Central memory CD8-positive, alpha-beta T cell (primary cell): ENCODE measurements around the gene PCSK2.

Experiments used
- ATAC-seq: fragments of 150-1000 bp; cut with Tn5 transposase; replicated peaks from 2 replicates; pipeline ENCODE4 v1.10.0; 2022; ENCODE audit warnings: mild to moderate bottlenecking, moderate FRiP score, moderate number of reproducible peaks; ENCODE audit not compliant: poor library complexity, severe bottlenecking; ENCODE audit errors: extremely low read depth
- DNase-seq, 2 donors: peaks; one replicate each; pipeline ENCODE4 v3.0.0; 2021; ENCODE audit warnings: low spot score in 2 of 2
- H3K27ac Mint-ChIP-seq: one replicate; pipeline ENCODE4 v1.8.0; 2022; ENCODE audit warnings: low read depth, mild to moderate bottlenecking, moderate library complexity, mixed read lengths
- H3K27me3 Mint-ChIP-seq: one replicate; pipeline ENCODE4 v1.8.0; 2022; ENCODE audit warnings: mixed read lengths
- H3K36me3 Mint-ChIP-seq: one replicate; pipeline ENCODE4 v1.8.0; 2022; ENCODE audit warnings: mild to moderate bottlenecking, moderate library complexity, mixed read lengths; ENCODE audit not compliant: insufficient read depth
- H3K4me1 Mint-ChIP-seq: one replicate; pipeline ENCODE4 v1.8.0; 2022; ENCODE audit warnings: mixed read lengths
- H3K4me3 Mint-ChIP-seq: one replicate; pipeline ENCODE4 v1.8.0; 2022; ENCODE audit warnings: mild to moderate bottlenecking, moderate library complexity, mixed read lengths
- H3K9me3 Mint-ChIP-seq: one replicate; pipeline ENCODE4 v1.8.0; 2022; ENCODE audit warnings: mixed read lengths

PCSK2 gene

GRCh38 chr20:17468073-17468840 is 241.4 kb downstream of the PCSK2 start:
- no peak for ATAC-seq
- Mint-ChIP-seq H3K9me3 (no peaks in the 10 kb centered on the region), H3K36me3 (no peaks in the 10 kb centered on the region), H3K27me3 (peaks cover 10% of the 10 kb centered on the region), H3K27ac (no peak overlapping the region), H3K4me3 (no peak overlapping the region), H3K4me1 (no peaks in the 10 kb centered on the region)
- DNase-seq: no peak

- DNase-seq (no peak), ATAC-seq (no peak)
- Mint-ChIP-seq H3K4me3 (no peak overlapping the region), H3K9me3 (no peaks in the 10 kb centered on the region), H3K4me1 (no peaks in the 10 kb centered on the region), H3K36me3 (no peaks in the 10 kb centered on the region), H3K27ac (no peak overlapping the region), H3K27me3 (peaks cover 10% of the 10 kb centered on the region)
Measured at GRCh38 chr20:17469246-17470030, 242.6 kb downstream of the PCSK2 start.

GRCh38 chr20:17470521-17470920 is 243.7 kb downstream of the PCSK2 start:
- H3K9me3 Mint-ChIP-seq: no peaks in the 10 kb centered on the region
- peaks cover 10% of the 10 kb centered on the region for H3K27me3 Mint-ChIP-seq
- ATAC-seq: no peak
- H3K36me3 Mint-ChIP-seq: no peaks in the 10 kb centered on the region
- no peak for DNase-seq
- no peak overlapping the region for H3K27ac Mint-ChIP-seq
- H3K4me1 Mint-ChIP-seq: no peaks in the 10 kb centered on the region
- no peak overlapping the region for H3K4me3 Mint-ChIP-seq

GRCh38 chr20:17470973-17471372 is 244.1 kb downstream of the PCSK2 start:
- Mint-ChIP-seq H3K36me3 (no peaks in the 10 kb centered on the region), H3K9me3 (no peaks in the 10 kb centered on the region), H3K27me3 (peaks cover 10% of the 10 kb centered on the region), H3K4me1 (no peaks in the 10 kb centered on the region), H3K4me3 (no peak overlapping the region), H3K27ac (no peak overlapping the region)
- ATAC-seq (no peak), DNase-seq (no peak)

GRCh38 chr20:17471606-17472187 is 244.9 kb downstream of the PCSK2 start:
- ATAC-seq (no peak), DNase-seq (no peak)
- Mint-ChIP-seq H3K36me3 (no peaks in the 10 kb centered on the region), H3K27me3 (peaks cover 10% of the 10 kb centered on the region), H3K9me3 (no peaks in the 10 kb centered on the region), H3K4me3 (no peak overlapping the region), H3K4me1 (no peaks in the 10 kb centered on the region), H3K27ac (no peak overlapping the region)

- no peak for DNase-seq
- Mint-ChIP-seq H3K9me3 (no peaks in the 10 kb centered on the region), H3K27ac (no peak overlapping the region), H3K36me3 (no peaks in the 10 kb centered on the region), H3K27me3 (peaks cover 10% of the 10 kb centered on the region), H3K4me3 (no peak overlapping the region), H3K4me1 (no peaks in the 10 kb centered on the region)
- no peak for ATAC-seq
Measured at GRCh38 chr20:17473659-17474058, 246.8 kb downstream of the PCSK2 start.

GRCh38 chr20:17479063-17479657 is 252.3 kb downstream of the PCSK2 start:
- ATAC-seq: no peak
- peaks cover 28% of the 10 kb centered on the region for H3K27me3 Mint-ChIP-seq
- H3K27ac Mint-ChIP-seq: no peak overlapping the region
- no peak overlapping the region for H3K4me3 Mint-ChIP-seq
- H3K9me3 Mint-ChIP-seq: no peaks in the 10 kb centered on the region
- DNase-seq: no peak
- no peaks in the 10 kb centered on the region for H3K4me1 Mint-ChIP-seq
- H3K36me3 Mint-ChIP-seq: no peaks in the 10 kb centered on the region

GRCh38 chr20:17480696-17481095 is 253.9 kb downstream of the PCSK2 start:
- no peak overlapping the region for H3K27ac Mint-ChIP-seq
- DNase-seq (no peak), ATAC-seq (no peak)
- no peak overlapping the region for H3K4me3 Mint-ChIP-seq
- no peaks in the 10 kb centered on the region for H3K4me1 Mint-ChIP-seq
- no peaks in the 10 kb centered on the region for H3K36me3 Mint-ChIP-seq
- no peaks in the 10 kb centered on the region for H3K9me3 Mint-ChIP-seq
- H3K27me3 Mint-ChIP-seq: peaks cover 30% of the 10 kb centered on the region

GRCh38 chr20:17481661-17482060 is 254.8 kb downstream of the PCSK2 start:
- H3K36me3 Mint-ChIP-seq: no peaks in the 10 kb centered on the region
- no peak for DNase-seq
- H3K9me3 Mint-ChIP-seq: no peaks in the 10 kb centered on the region
- no peak overlapping the region for H3K27ac Mint-ChIP-seq
- ATAC-seq: no peak
- H3K4me3 Mint-ChIP-seq: no peak overlapping the region
- peaks cover 39% of the 10 kb centered on the region for H3K27me3 Mint-ChIP-seq
- H3K4me1 Mint-ChIP-seq: no peaks in the 10 kb centered on the region

GRCh38 chr20:17482536-17482935 is 255.7 kb downstream of the PCSK2 start:
- no peak for DNase-seq
- no peak overlapping the region for H3K27ac Mint-ChIP-seq
- no peaks in the 10 kb centered on the region for H3K9me3 Mint-ChIP-seq
- H3K4me3 Mint-ChIP-seq: no peak overlapping the region
- ATAC-seq: no peak
- H3K36me3 Mint-ChIP-seq: no peaks in the 10 kb centered on the region
- H3K27me3 Mint-ChIP-seq: peaks cover 46% of the 10 kb centered on the region
- no peaks in the 10 kb centered on the region for H3K4me1 Mint-ChIP-seq

- ATAC-seq (no peak), DNase-seq (no peak)
- no peaks in the 10 kb centered on the region for H3K36me3 Mint-ChIP-seq
- H3K27ac Mint-ChIP-seq: no peak overlapping the region
- H3K4me3 Mint-ChIP-seq: no peak overlapping the region
- no peaks in the 10 kb centered on the region for H3K4me1 Mint-ChIP-seq
- H3K9me3 Mint-ChIP-seq: no peaks in the 10 kb centered on the region
- peaks cover 38% of the 10 kb centered on the region for H3K27me3 Mint-ChIP-seq
Measured at GRCh38 chr20:17485017-17485416, 258.2 kb downstream of the PCSK2 start.

GRCh38 chr20:17488916-17489600 is 262.2 kb downstream of the PCSK2 start:
- Mint-ChIP-seq H3K9me3 (no peaks in the 10 kb centered on the region), H3K4me3 (no peak overlapping the region), H3K27me3 (peaks cover 17% of the 10 kb centered on the region), H3K36me3 (no peaks in the 10 kb centered on the region), H3K27ac (no peak overlapping the region), H3K4me1 (no peaks in the 10 kb centered on the region)
- ATAC-seq (no peak), DNase-seq (no peak)
